Activated CD8-positive, alpha-beta memory T cell treated with anti-CD3 and anti-CD28 coated beads for 4 hours (primary cell): ENCODE results near the gene GPC3.
"Not testable (repeated sequence)": the region's sequence is repeated elsewhere in the genome, so short reads cannot be mapped to it uniquely, and the experiment has no call there.

Experiments
- DNase-seq, 2 donors: peaks; one replicate each; pipeline ENCODE4 v3.0.0-alpha.2; 2020; ENCODE audit warnings: low read depth in 2 of 2

GPC3 gene

DNA sequence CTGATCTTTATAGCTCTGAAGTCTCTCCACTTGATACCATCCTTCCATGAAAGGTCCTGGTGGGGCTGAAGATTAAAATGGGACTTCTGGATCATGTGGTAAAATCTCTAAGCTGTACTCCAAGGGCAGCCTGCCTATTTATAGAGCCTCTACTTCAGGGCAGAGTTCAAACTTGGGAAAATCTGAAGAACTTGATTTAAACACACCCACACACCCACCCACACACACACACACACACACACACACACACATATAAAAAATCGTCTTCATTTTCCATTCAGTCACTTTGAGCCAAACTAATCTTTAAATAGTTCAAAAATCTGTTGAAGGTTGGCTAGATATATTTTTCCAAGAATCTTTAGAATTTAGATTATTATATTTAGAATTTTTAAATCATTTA, 335.2 kb downstream of the GPC3 start:
- no peak for DNase-seq

- DNase-seq, result no peak
Observed at GRCh38 chrX:133649651-133650050, 335.7 kb downstream of the GPC3 start.

DNA sequence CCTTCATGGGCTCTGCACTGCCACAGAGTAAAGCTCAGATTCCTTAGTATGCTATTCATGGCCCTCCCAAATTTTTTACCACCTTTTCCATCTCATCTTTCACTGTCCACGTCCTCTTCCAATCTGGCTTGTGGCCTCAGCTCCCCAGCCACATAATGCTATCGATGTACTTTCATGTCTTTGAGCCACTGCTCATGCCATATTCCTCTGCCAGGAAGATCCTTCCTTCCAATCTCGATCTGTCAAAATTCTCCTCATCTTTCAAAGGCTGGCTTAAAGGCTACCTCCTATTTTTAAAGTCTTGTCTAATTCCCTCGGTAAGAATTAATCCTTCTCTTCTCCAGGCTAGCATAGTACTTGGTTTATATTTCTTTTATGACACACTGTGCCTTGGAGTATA, 336.8 kb downstream of the GPC3 start:
- no peak for DNase-seq

GRCh38 chrX:133646719-133647116, 338.7 kb downstream of the GPC3 start:
- DNase-seq, result no peak

- DNase-seq, result no peak
Observed at GRCh38 chrX:133645977-133646718, 339.2 kb downstream of the GPC3 start.

DNA sequence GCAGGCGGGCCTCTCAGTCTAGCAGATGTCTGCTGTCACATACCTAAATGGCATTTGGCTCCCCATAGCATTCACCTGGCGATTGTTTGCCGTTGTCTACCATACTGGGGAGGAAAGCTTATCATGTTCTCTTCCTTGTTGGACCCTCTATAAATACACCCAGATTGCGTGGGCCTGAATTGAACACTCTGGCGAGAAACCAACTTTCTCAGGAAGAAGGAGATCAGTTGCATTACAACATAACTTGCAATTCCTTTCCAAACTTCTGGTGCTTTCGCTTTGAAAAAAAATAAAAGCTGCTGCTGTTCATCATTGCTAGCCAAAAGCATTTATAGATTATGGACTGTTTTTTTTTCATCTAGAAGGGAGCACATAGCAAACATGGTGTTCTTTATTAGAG, 340.1 kb downstream of the GPC3 start:
- DNase-seq, result no peak

DNA sequence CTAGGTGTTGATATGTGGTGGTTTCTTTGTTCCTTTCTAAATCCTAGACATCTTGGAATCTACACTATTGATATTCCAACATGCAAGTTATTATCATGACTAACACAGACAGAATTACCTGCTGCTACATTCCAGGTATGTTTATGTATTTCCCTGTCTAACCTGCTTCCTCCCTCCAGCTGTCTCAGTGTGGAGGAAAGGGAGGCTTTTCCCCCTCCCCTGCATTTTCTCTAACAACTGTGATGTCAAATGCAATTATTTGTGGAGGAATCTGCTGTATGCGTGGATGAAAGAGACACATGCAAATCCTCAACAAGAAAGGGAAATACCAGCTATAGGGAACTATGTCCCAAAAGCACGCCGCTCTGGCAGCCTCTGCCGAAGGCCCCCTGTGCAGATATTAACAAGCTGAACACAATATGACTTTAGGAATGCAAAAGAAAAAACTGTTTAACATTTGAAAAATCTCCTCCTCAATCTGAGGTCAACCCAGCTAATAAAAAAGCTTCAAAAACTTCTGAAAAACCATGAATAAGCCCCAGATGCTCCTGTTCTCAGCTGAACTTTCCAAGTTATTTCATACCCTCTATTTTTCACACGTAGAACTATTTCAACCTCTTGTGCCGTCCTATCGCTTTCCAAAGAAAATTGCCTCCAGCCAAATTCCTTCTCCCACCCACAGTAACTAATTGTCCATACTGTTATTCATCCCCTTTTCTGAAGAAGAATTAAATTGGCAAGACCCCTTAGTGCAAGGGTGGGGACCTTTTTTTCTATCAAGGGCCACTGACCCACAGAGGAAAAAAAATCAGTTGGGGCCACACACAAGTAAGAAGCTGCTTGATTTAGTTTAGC, 345.0 kb downstream of the GPC3 start:
- no peak for DNase-seq

- DNase-seq, result no peak
Observed at GRCh38 chrX:133639726-133640125, 345.7 kb downstream of the GPC3 start.

- no peak for DNase-seq
Observed at GRCh38 chrX:133638285-133638684, 347.1 kb downstream of the GPC3 start.

- no peak for DNase-seq
Observed at GRCh38 chrX:133637765-133638164, 347.6 kb downstream of the GPC3 start.

DNA sequence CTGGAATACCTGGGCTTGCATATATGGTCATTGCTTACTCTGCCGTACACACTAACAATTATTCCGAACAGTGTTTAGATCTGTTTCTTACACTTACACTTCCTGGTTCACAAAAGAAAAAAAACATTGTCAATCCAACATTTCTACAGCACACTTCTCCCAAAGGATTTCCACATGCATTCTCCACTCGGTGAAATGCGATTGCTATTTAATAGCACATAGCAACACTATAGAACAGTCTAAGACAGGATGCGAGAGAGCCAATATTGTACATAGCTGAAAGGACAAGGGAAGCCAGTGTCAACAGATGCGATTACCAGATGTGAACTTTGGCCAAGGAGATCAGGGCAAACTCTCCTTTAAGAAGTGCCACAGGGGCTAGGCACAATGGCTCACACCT, 349.4 kb downstream of the GPC3 start:
- DNase-seq, result no peak

GRCh38 chrX:133634416-133634815, 351.0 kb downstream of the GPC3 start:
- no peak for DNase-seq

- DNase-seq, result no peak
Observed at GRCh38 chrX:133633950-133634349, 351.4 kb downstream of the GPC3 start.

- DNase-seq, result no peak
Observed at GRCh38 chrX:133633162-133633561, 352.2 kb downstream of the GPC3 start.

- DNase-seq, result no peak
Observed at GRCh38 chrX:133630362-133630761, 355.0 kb downstream of the GPC3 start.

- DNase-seq, result no peak
Observed at GRCh38 chrX:133627673-133628072, 357.7 kb downstream of the GPC3 start.

- not testable (repeated sequence) for DNase-seq
Observed at GRCh38 chrX:133621384-133621783, 364.0 kb downstream of the GPC3 start.

DNA sequence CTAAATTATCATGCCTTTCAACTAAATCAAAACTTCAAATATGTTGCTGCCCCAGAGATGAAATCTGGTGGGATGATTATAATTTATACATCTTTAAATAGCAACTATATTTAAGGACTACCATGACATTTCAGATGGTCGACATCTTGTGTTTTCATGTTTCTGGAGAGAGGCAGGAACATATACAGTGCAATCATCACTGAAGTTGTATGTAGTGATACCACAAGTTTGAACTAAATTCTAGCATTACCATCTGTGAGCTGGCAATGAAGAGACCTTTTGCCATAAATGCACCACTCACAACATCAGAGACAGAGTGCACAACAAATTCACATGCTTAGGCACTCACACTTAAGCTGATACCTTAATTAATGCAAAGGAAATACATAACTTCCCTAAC, 373.7 kb downstream of the GPC3 start:
- DNase-seq, result no peak

DNA sequence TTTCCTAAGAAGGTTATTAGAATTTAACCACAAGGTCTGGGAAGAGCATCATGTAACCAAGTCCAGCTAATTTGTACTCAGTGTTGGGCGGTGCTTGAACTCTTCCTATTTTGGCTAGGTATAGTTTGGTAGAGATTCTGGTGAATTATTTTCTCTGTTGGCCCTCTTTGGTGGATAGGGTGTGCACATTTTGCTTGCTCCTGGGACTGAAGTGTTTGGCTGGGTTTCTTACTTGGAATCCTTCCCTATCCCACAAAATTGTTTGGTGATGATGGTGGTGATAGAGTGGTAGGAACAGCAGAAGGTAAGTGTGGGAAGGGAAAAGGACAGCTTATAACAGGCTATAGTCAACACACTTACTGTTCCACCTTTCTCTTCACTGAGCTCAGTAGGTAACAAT, 375.3 kb downstream of the GPC3 start:
- no peak for DNase-seq

DNA sequence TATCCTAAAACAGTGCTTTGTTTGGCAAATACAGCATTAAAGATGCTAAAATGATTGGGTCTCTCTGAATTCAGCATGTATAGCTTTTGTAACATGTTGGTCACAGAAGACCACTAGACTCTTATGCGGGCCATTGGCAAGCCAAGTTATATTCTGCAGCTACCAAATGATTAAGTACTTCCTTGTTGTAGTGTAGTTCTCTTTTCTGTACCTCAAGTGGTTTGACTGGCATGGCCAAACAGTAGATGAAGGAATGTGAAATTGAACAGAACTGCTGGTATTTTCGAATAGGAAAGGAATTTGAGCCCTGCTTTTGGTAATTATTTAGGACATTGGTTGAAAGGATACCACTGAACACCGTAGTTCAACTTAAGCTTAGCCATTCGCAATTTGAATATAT, 376.2 kb downstream of the GPC3 start:
- no peak for DNase-seq

DNA sequence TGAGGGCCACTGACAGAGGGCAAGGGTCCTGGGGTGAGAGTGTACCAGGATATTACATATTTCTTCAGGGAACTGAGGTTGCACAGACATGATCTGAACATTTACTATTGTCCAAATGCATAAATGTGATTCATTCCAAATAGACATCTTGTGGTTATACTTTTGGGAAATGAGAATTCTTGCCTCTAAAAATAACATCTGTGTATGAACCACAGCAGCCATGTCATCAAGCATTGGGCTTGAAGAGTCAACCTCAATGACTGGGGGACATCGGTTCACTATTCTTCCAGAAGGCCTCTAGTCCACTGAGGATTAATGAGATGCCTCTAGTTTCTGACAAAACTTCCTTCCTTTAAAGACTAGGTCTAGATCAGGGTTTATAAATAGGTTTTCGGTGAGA, 377.0 kb downstream of the GPC3 start:
- DNase-seq, result no peak

GRCh38 chrX:133607419-133608348, 377.7 kb downstream of the GPC3 start:
- DNase-seq, result no peak
